ENCODE results near the gene CIT.

The CIT gene

DNA sequence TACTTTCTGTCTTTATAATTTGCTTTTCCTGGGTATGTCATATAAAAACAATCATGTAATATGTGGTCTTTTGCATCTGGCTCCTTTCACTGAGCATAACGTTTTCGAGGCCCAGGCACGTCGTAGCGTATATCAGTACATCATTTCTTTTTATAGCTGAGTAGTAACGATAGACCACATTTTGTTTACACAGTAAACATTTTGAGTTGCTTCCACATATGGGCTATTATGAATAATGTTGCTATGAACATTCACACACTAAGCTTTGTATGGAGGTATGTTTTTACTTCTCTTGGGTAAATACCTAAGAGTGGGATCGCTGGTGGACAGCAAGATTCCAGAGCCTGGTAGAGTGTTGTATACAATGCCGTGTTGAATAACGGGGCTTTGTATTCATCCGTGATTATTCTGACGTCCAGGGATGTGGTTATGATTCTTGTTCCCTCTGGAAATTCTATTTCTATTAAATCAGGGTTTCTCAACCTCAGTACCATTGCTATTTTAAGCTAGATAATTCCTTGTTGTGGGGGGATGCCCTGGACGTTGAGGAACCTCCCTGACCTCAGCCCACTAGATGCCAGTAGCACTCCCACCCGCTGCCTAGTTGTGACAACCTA is 38.9 kb upstream of the CIT start:
- Histone ChIP-seq H4K20me1 (ENCODE audit: insufficient read depth, low read length, poor library complexity, severe bottlenecking) (no peaks in the 10 kb centered on the region), H3K4me3 (ENCODE audit: low read length, poor library complexity, severe bottlenecking) (no peak overlapping the region), H3F3A (ENCODE audit: low read depth) (no peaks in the 10 kb centered on the region), H2AFZ (ENCODE audit: low read length) (no peak overlapping the region), H3K9me2 (replicated peaks; ENCODE audit: low read depth, low read length) (no peaks in the 10 kb centered on the region), H3K4me1 (ENCODE audit: insufficient read depth, low read length, poor library complexity, severe bottlenecking) (no peaks in the 10 kb centered on the region), H3K9ac (ENCODE audit: low read depth, low read length, poor library complexity, severe bottlenecking) (no peak overlapping the region), H3K4me2 (ENCODE audit: low read depth, low read length, poor library complexity, severe bottlenecking) (no peak overlapping the region), H3K27me3 (ENCODE audit: insufficient read depth, low read length, poor library complexity, severe bottlenecking) (no peaks in the 10 kb centered on the region), H3K79me2 (ENCODE audit: insufficient read depth, low read length) (no peaks in the 10 kb centered on the region), H3K9me3 (ENCODE audit: insufficient read depth, low read depth, low read length) (no peaks in the 10 kb centered on the region), H3K36me3 (ENCODE audit: insufficient read depth, low read length) (no peaks in the 10 kb centered on the region)
- TF ChIP-seq EZH2phosphoT487 (IDR thresholded peaks at IDR 0.05; ENCODE audit: borderline replicate concordance) = no peak
- TF ChIP-seq, protein P1, sequence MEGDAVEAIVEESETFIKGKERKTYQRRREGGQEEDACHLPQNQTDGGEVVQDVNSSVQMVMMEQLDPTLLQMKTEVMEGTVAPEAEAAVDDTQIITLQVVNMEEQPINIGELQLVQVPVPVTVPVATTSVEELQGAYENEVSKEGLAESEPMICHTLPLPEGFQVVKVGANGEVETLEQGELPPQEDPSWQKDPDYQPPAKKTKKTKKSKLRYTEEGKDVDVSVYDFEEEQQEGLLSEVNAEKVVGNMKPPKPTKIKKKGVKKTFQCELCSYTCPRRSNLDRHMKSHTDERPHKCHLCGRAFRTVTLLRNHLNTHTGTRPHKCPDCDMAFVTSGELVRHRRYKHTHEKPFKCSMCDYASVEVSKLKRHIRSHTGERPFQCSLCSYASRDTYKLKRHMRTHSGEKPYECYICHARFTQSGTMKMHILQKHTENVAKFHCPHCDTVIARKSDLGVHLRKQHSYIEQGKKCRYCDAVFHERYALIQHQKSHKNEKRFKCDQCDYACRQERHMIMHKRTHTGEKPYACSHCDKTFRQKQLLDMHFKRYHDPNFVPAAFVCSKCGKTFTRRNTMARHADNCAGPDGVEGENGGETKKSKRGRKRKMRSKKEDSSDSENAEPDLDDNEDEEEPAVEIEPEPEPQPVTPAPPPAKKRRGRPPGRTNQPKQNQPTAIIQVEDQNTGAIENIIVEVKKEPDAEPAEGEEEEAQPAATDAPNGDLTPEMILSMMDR (conservative IDR thresholded peaks at IDR 0.05; ENCODE audit: low read length) = no peak

GRCh38 chr12:119914666-119915065 is 37.5 kb upstream of the CIT start:
- H3K4me3 ChIP-seq (ENCODE audit: low read length, poor library complexity, severe bottlenecking) = no peak overlapping the region
- TF ChIP-seq EZH2phosphoT487 (IDR thresholded peaks at IDR 0.05; ENCODE audit: borderline replicate concordance) = no peak
- TF ChIP-seq, protein P1 (conservative IDR thresholded peaks at IDR 0.05; ENCODE audit: low read length) = no peak

DNA sequence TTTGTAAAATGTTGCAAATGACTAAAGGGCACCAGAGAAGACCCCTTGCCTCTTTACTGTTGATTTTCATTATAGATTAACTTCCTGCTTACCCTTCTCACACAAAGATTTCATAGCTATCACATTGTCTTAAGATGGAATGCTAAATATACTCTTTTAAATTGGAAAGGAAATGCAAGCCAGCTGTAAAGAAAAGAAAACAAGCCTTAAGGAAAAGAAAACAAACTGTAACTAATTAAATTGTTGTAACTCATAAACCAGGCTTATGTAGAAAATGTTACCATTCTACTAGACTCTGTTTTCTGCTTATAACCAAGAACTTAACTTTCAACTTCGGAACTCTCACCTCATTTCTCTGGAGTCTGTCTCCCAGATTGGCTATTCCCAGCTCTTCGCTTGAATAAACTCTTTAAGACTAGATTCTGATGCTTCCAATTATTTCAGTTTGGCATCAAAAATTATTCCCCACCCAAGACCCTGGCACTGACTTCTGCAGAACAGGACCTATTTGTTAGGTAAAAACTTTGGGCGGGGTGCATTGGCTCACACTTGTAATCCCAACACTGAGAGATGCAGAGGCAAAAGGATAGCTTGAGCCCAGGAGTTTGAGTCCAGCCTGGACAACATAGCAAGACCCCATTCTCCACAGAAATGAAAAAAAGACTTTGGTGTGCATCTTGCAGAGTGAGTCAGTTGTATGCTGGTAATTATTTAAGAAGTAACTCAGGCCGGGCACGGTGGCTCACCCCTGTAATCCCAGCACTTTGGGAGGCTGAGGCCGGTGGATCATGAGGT is 36.6 kb upstream of the CIT start:
- no peaks in the 10 kb centered on the region for H4K20me1 ChIP-seq (ENCODE audit: insufficient read depth, low read length, poor library complexity, severe bottlenecking)
- no peak for TF ChIP-seq EZH2phosphoT487 (IDR thresholded peaks at IDR 0.05; ENCODE audit: borderline replicate concordance)
- TF ChIP-seq, protein P1 (conservative IDR thresholded peaks at IDR 0.05; ENCODE audit: low read length) = no peak

More at GRCh38 chr12:119914666-119915065, 37.5 kb upstream of the CIT start:
- Histone ChIP-seq H3K27me3 (ENCODE audit: insufficient read depth, low read length, poor library complexity, severe bottlenecking) (no peaks in the 10 kb centered on the region), H3K4me2 (ENCODE audit: low read depth, low read length, poor library complexity, severe bottlenecking) (no peak overlapping the region), H3F3A (ENCODE audit: low read depth) (no peaks in the 10 kb centered on the region), H3K79me2 (ENCODE audit: insufficient read depth, low read length) (no peaks in the 10 kb centered on the region), H2AFZ (ENCODE audit: low read length) (no peak overlapping the region), H3K4me1 (ENCODE audit: insufficient read depth, low read length, poor library complexity, severe bottlenecking) (no peaks in the 10 kb centered on the region), H3K36me3 (ENCODE audit: insufficient read depth, low read length) (no peaks in the 10 kb centered on the region), H3K9me2 (replicated peaks; ENCODE audit: low read depth, low read length) (no peaks in the 10 kb centered on the region), H3K9ac (ENCODE audit: low read depth, low read length, poor library complexity, severe bottlenecking) (no peak overlapping the region), H4K20me1 (ENCODE audit: insufficient read depth, low read length, poor library complexity, severe bottlenecking) (no peaks in the 10 kb centered on the region), H3K9me3 (ENCODE audit: insufficient read depth, low read depth, low read length) (no peaks in the 10 kb centered on the region)

More for the DNA sequence above, 36.6 kb upstream of the CIT start:
- H3K4me2 ChIP-seq (ENCODE audit: low read depth, low read length, poor library complexity, severe bottlenecking) = no peak overlapping the region
- H3F3A ChIP-seq (ENCODE audit: low read depth) = no peaks in the 10 kb centered on the region
- H3K36me3 ChIP-seq (ENCODE audit: insufficient read depth, low read length) = no peaks in the 10 kb centered on the region
- H3K9me2 ChIP-seq (replicated peaks; ENCODE audit: low read depth, low read length) = no peaks in the 10 kb centered on the region
- no peaks in the 10 kb centered on the region for H3K27me3 ChIP-seq (ENCODE audit: insufficient read depth, low read length, poor library complexity, severe bottlenecking)
- H3K4me3 ChIP-seq (ENCODE audit: low read length, poor library complexity, severe bottlenecking) = no peak overlapping the region
- no peak overlapping the region for H3K9ac ChIP-seq (ENCODE audit: low read depth, low read length, poor library complexity, severe bottlenecking)
- H3K9me3 ChIP-seq (ENCODE audit: insufficient read depth, low read depth, low read length) = no peaks in the 10 kb centered on the region
- H2AFZ ChIP-seq (ENCODE audit: low read length) = no peak overlapping the region
- no peaks in the 10 kb centered on the region for H3K79me2 ChIP-seq (ENCODE audit: insufficient read depth, low read length)
- no peaks in the 10 kb centered on the region for H3K4me1 ChIP-seq (ENCODE audit: insufficient read depth, low read length, poor library complexity, severe bottlenecking)
